Measurements from ENCODE around the gene KPNB1.

The KPNB1 gene

DNA sequence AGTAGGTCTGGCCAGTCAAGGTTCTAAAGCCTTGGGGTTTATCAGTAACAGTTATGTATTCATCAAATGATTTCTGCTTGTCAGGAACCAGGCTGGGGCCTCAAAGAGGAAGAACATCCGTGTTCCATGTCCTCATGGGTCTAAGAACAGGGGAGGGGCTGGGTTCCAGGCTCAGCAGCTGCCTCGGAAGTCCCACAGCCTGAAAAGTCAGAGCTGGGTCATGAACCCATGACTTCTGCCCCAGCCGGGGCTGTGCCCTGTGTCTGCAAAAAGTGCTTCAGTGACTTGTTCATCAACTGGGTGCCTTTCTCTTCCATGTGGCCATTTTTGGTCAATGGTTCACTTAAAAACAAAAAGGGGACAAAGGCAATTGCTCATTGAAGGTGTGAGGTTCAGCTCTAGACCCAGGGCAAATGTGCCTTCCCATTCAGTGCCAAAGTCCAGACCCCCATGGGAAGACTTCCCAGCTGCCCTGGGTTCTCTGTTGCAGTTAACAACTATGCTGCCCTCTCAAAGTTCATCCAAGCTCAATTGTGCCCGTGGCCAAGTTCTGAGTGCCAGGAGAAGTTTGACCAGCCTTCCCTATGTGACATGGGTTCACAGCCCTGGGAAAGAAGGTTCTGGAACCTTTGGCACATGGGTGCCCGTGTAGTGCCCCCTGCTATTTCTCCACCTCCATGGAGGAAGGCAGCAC is 62.8 kb downstream of the KPNB1 start:
- Histone ChIP-seq H3K9ac (ENCODE audit: low read depth in 1 of 2, low read length in 2 of 2) (no peak overlapping the region), H3K27me3 (ENCODE audit: control insufficient read depth in 1 of 2, insufficient read depth in 2 of 2, low read length in 2 of 2) (peaks cover 0 to 8% of the 10 kb centered on the region in 2 donors), H3K9me3 (ENCODE audit: control insufficient read depth in 1 of 2, low read length in 2 of 2) (no peaks in the 10 kb centered on the region), H3K36me3 (ENCODE audit: control insufficient read depth in 1 of 2, insufficient read depth in 2 of 2, low read length in 2 of 2) (no peaks in the 10 kb centered on the region), H3K27ac (ENCODE audit: low read depth, low read length) (no peak overlapping the region), H3K4me1 (ENCODE audit: control insufficient read depth in 1 of 2, insufficient read depth in 2 of 2, low read length in 2 of 2) (peaks cover 6% of the 10 kb centered on the region in 2 donors), H3K4me3 (ENCODE audit: low read depth in 1 of 2, low read length in 2 of 2) (no peak overlapping the region)

DNA sequence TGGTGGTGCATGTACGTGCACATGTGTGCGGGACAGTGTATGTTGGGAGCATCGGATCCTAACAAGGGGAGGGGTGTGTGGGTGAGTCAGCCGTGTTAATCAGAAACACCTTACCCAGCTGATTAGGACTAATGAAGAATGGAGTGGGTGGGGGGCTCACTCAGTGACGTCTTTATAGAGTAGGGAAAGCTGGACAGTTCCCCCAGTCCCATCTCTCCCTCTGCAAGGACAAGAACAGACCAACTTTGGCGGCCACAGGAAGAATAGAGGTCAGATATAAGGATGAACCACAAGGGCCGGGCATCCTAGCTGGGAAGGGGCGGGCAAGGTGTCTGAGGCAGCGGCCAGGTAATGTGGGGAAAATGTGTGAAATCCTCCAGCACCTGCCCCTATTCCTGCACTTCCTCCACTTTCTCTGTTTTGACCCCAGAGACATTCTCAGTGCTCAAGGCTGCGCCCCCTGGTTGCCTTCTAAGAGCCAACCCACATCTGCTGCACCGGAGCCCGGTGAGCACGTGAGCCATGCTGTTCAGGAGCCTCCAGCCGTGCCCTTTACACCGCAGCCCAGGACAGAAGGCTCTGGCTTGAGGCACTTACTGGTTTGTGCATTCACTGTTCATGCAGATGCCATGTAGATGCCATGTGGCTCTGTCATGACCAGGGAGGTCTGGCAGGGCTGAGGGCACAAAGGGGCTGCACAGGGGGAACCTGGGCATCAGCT is 64.4 kb downstream of the KPNB1 start:
- no peaks in the 10 kb centered on the region for H3K9me3 ChIP-seq (ENCODE audit: control insufficient read depth in 1 of 2, low read length in 2 of 2)
- peaks cover 0 to 2% of the 10 kb centered on the region in 2 donors for H3K4me1 ChIP-seq (ENCODE audit: control insufficient read depth in 1 of 2, insufficient read depth in 2 of 2, low read length in 2 of 2)
- H3K9ac ChIP-seq (ENCODE audit: low read depth in 1 of 2, low read length in 2 of 2), result no peak overlapping the region
- H3K27ac ChIP-seq (ENCODE audit: low read depth, low read length), result no peak overlapping the region
- H3K36me3 ChIP-seq (ENCODE audit: control insufficient read depth in 1 of 2, insufficient read depth in 2 of 2, low read length in 2 of 2), result no peaks in the 10 kb centered on the region
- peaks cover 11 to 17% of the 10 kb centered on the region in 2 donors for H3K27me3 ChIP-seq (ENCODE audit: control insufficient read depth in 1 of 2, insufficient read depth in 2 of 2, low read length in 2 of 2)
- no peak overlapping the region for H3K4me3 ChIP-seq (ENCODE audit: low read depth in 1 of 2, low read length in 2 of 2)

DNA sequence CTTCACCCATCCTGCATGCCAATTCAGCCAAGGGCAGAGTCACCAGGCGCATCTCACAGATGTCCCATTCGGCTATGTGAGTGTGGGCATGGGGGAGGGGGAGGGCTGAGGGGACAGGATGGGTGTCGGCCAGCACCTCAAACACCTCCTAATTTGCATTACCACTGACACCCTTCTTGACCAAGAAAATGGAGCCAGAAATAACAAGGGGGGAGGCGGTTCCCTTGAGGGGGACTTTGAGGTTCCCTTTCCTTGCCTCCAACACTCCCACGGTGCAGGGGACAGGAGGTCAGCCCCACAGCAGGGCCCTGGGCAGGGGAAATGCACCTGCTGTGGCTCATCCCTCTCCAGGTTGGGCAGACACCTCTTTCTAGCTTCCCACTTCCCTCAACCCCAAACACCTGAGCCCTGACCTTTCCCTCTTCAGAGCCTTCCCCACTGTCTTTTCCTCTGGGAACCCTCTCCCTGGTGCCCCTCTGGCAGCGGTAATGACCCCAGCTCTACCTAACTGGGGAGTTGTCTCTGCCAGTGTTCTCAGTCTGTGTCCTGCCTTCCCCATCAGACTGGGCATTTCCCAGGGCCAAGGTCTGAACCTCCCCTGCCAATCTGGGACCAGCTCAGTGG is 65.2 kb downstream of the KPNB1 start:
- peaks cover 0 to 10% of the 10 kb centered on the region in 2 donors for H3K4me1 ChIP-seq (ENCODE audit: control insufficient read depth in 1 of 2, insufficient read depth in 2 of 2, low read length in 2 of 2)
- H3K4me3 ChIP-seq (ENCODE audit: low read depth in 1 of 2, low read length in 2 of 2), result no peak overlapping the region
- no peaks in the 10 kb centered on the region for H3K36me3 ChIP-seq (ENCODE audit: control insufficient read depth in 1 of 2, insufficient read depth in 2 of 2, low read length in 2 of 2)
- H3K27me3 ChIP-seq (ENCODE audit: control insufficient read depth in 1 of 2, insufficient read depth in 2 of 2, low read length in 2 of 2), result peaks cover 18 to 24% of the 10 kb centered on the region in 2 donors
- no peaks in the 10 kb centered on the region for H3K9me3 ChIP-seq (ENCODE audit: control insufficient read depth in 1 of 2, low read length in 2 of 2)
- no peak overlapping the region for H3K9ac ChIP-seq (ENCODE audit: low read depth in 1 of 2, low read length in 2 of 2)
- no peak overlapping the region for H3K27ac ChIP-seq (ENCODE audit: low read depth, low read length)

DNA sequence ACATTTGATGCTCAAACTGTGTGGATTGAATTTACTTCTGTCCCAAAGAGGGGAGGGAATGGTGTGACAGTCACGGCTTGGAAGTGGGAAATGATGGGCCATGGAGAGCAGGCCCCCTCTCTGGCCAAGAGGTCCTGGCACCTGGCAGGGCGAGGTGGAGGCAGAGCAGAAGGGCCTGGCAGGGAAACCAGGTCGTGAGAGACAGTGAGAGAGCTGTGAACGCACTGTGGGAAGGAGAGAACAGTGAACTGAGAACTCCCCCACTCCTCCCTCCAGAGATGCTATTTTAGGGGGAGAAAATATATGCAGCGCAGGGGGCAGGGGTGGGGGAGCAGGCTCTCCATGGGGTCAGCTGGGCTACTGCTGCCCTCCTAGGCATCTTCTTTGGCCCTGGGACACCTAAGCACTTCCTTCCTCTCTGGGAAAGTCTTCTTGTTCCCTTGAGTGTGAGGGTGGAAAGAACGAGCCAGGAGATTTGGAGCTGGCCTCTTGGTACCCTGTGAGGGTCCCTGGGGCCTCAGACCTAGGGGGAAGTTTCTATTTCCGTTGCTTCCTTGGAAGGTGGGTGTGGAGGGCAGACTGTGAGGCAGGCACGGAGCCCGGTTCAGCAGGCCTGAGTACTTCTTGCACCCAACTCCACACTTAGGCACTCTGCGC is 66.1 kb downstream of the KPNB1 start:
- Histone ChIP-seq H3K4me1 (ENCODE audit: control insufficient read depth in 1 of 2, insufficient read depth in 2 of 2, low read length in 2 of 2) (peaks cover under 1 to 10% of the 10 kb centered on the region in 2 donors), H3K9ac (ENCODE audit: low read depth in 1 of 2, low read length in 2 of 2) (no peak overlapping the region), H3K27ac (ENCODE audit: low read depth, low read length) (no peak overlapping the region), H3K27me3 (ENCODE audit: control insufficient read depth in 1 of 2, insufficient read depth in 2 of 2, low read length in 2 of 2) (peaks cover 27 to 33% of the 10 kb centered on the region in 2 donors), H3K9me3 (ENCODE audit: control insufficient read depth in 1 of 2, low read length in 2 of 2) (no peaks in the 10 kb centered on the region), H3K4me3 (ENCODE audit: low read depth in 1 of 2, low read length in 2 of 2) (no peak overlapping the region), H3K36me3 (ENCODE audit: control insufficient read depth in 1 of 2, insufficient read depth in 2 of 2, low read length in 2 of 2) (no peaks in the 10 kb centered on the region)

DNA sequence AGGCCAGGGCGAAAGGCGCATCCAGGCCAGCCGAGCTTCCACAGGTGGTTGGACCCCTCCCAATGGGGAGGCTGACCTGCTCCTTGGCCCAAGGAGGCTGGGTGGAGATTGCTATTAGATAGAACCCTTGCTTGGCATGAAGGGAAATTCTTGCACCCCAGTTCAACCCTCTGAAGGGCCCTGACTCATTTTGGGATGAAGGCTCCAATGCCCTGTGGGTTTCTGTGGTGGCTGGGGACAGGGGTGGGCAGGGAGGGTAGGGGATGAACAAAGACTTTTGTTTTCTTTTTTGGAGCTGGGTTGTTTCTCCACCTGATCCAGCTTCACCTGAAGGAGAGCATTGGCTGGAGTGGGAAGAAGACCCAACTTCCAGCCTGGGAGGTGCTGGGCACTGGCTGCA is 66.7 kb downstream of the KPNB1 start:
- H3K4me3 ChIP-seq (ENCODE audit: low read depth in 1 of 2, low read length in 2 of 2), result no peak overlapping the region
- H3K9me3 ChIP-seq (ENCODE audit: control insufficient read depth in 1 of 2, low read length in 2 of 2), result no peaks in the 10 kb centered on the region
- no peaks in the 10 kb centered on the region for H3K36me3 ChIP-seq (ENCODE audit: control insufficient read depth in 1 of 2, insufficient read depth in 2 of 2, low read length in 2 of 2)
- no peak overlapping the region for H3K27ac ChIP-seq (ENCODE audit: low read depth, low read length)
- H3K4me1 ChIP-seq (ENCODE audit: control insufficient read depth in 1 of 2, insufficient read depth in 2 of 2, low read length in 2 of 2), result peaks cover 7 to 10% of the 10 kb centered on the region in 2 donors
- peaks cover 32 to 39% of the 10 kb centered on the region in 2 donors for H3K27me3 ChIP-seq (ENCODE audit: control insufficient read depth in 1 of 2, insufficient read depth in 2 of 2, low read length in 2 of 2)
- H3K9ac ChIP-seq (ENCODE audit: low read depth in 1 of 2, low read length in 2 of 2), result no peak overlapping the region

DNA sequence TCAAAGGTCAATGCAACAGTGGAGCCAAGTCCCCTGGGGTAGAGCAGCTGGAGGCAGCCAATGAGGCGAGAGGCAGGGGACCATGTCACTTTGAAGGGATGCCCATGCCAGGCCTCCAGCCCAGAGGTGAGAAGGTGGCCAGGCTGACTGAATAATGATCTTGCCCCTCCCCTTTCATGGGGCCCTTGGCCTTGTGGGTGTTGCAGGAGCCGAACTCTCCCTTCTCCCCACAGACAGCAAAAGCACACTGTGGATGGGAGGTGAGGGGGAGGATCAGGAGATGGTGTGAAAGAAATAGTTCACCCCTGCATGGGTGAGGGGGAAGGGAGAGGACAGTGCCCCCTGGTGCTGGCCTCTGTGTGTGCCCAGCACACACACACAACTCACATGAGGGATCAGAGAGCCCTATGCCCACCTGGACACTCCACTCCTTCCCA is 67.6 kb downstream of the KPNB1 start:
- H3K4me3 ChIP-seq (ENCODE audit: low read depth in 1 of 2, low read length in 2 of 2), result no peak overlapping the region
- H3K27me3 ChIP-seq (ENCODE audit: control insufficient read depth in 1 of 2, insufficient read depth in 2 of 2, low read length in 2 of 2), result peaks cover 40 to 48% of the 10 kb centered on the region in 2 donors
- H3K36me3 ChIP-seq (ENCODE audit: control insufficient read depth in 1 of 2, insufficient read depth in 2 of 2, low read length in 2 of 2), result no peaks in the 10 kb centered on the region
- H3K4me1 ChIP-seq (ENCODE audit: control insufficient read depth in 1 of 2, insufficient read depth in 2 of 2, low read length in 2 of 2), result peaks cover 7 to 10% of the 10 kb centered on the region in 2 donors
- no peak overlapping the region for H3K9ac ChIP-seq (ENCODE audit: low read depth in 1 of 2, low read length in 2 of 2)
- no peaks in the 10 kb centered on the region for H3K9me3 ChIP-seq (ENCODE audit: control insufficient read depth in 1 of 2, low read length in 2 of 2)
- H3K27ac ChIP-seq (ENCODE audit: low read depth, low read length), result no peak overlapping the region

DNA sequence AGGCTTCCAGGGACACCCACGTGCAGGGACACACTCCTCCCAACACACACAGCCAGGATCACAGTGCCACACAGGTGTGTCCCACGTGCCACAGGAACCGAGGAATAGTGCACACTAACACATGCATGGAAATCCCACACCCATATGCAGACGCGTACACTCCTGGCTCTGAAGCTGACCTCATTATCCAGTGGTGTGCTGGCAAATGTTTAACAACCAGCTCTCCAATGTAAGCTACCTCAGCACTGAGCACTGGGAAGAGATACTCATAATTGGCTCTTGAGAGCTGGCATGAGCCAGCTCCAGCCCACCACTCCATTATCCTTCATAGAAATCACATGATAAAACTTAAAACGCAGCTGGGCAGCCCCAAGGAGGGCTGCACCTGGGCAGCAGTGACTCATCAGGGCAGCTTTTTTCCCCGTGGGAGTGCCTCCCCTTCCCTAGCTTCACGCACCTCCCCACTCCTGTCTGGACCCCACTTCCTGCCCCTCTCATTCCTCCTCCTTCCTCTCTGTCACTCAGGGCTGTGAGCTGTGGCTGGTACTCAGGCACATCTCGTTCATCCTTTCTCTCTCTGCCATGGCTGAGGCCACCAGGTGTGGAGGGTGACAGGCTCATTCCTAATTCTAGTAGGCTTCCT is 68.4 kb downstream of the KPNB1 start:
- Histone ChIP-seq H3K9ac (ENCODE audit: low read depth in 1 of 2, low read length in 2 of 2) (no peak overlapping the region), H3K4me3 (ENCODE audit: low read depth in 1 of 2, low read length in 2 of 2) (no peak overlapping the region), H3K4me1 (ENCODE audit: control insufficient read depth in 1 of 2, insufficient read depth in 2 of 2, low read length in 2 of 2) (peaks cover 7 to 10% of the 10 kb centered on the region in 2 donors), H3K27me3 (ENCODE audit: control insufficient read depth in 1 of 2, insufficient read depth in 2 of 2, low read length in 2 of 2) (peaks cover 41 to 51% of the 10 kb centered on the region in 2 donors), H3K27ac (ENCODE audit: low read depth, low read length) (no peak overlapping the region), H3K9me3 (ENCODE audit: control insufficient read depth in 1 of 2, low read length in 2 of 2) (no peaks in the 10 kb centered on the region), H3K36me3 (ENCODE audit: control insufficient read depth in 1 of 2, insufficient read depth in 2 of 2, low read length in 2 of 2) (no peaks in the 10 kb centered on the region)

DNA sequence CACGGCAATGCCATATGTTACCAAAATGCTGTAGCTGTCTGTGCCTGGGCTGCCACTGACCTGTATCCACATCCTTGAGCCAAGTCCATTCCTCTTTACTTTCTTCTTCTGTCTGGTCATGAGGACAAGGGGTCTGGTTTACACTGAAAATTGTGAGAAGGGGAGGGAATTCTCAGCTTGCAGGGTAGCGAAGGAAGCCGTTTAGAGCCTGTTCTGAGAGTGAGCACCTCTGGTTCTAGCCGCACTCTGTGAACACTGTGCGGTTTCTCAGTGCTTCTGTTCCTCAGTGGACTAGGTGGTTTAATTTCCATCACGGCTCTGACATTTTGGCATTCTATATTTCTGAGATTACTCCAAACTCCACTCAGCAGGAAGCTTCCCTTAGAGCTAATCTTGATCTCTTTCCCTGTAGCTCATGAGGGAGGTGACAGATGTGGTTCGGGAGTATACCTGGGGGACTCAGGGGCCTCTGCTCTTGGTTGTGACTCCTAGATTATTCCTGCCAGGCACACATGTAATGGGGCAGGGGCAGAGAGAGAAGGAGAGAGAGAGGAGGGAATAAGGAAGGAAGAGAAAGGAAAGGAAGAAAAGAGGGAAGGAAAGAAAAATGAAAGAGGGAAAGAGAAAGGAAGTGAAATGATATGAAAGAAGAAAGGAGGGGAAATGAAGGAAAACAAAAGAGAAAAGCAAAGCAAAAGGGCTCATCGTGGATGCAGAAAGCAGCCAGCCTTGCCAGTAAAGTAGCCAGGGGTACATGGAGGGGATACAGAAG is 69.1 kb downstream of the KPNB1 start:
- Histone ChIP-seq H3K4me1 (ENCODE audit: control insufficient read depth in 1 of 2, insufficient read depth in 2 of 2, low read length in 2 of 2) (peaks cover 7 to 10% of the 10 kb centered on the region in 2 donors), H3K9ac (ENCODE audit: low read depth in 1 of 2, low read length in 2 of 2) (no peak overlapping the region), H3K4me3 (ENCODE audit: low read depth in 1 of 2, low read length in 2 of 2) (no peak overlapping the region), H3K9me3 (ENCODE audit: control insufficient read depth in 1 of 2, low read length in 2 of 2) (no peaks in the 10 kb centered on the region), H3K36me3 (ENCODE audit: control insufficient read depth in 1 of 2, insufficient read depth in 2 of 2, low read length in 2 of 2) (no peaks in the 10 kb centered on the region), H3K27ac (ENCODE audit: low read depth, low read length) (no peak overlapping the region), H3K27me3 (ENCODE audit: control insufficient read depth in 1 of 2, insufficient read depth in 2 of 2, low read length in 2 of 2) (peaks cover 41 to 45% of the 10 kb centered on the region in 2 donors)

DNA sequence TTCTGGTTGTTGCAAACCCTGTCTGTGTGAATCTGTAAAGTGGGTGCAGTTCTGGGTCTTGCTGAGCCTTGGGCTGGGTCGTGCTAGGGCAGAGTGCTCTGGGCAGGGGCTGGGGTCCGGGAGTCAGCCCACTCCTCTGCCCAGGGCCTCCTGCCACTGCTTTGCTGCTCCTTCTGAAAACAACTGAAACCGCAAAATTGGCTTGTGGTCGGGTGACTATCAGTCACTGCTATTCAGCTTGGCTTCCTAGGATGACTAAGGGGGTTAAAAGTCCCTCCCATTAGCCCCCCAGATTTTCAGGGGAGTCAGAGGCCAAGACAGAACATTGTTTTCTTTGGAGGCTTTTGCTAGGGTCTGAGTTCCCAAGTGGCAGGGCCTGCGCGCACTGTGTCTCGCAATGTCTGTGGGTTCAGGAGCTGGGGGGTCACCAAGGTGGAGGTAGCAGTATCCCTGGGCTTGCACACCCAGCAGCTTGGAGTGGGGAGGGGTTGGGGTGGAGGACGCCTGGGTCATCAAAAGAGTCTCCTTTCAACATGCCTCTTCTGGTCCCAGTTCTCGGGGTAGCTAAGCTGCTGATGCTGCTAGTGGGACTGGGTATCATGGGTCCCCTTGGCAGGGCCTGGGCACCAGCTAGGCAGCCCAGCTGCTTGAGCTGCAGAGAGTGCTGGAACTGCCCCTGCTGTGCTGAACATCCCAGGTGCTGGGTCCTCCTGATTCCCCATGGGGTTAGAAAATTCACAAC is 69.9 kb downstream of the KPNB1 start:
- H3K4me3 ChIP-seq (ENCODE audit: low read depth in 1 of 2, low read length in 2 of 2), result no peak overlapping the region

More for the DNA sequence above, 69.9 kb downstream of the KPNB1 start:
- peaks cover 44 to 50% of the 10 kb centered on the region in 2 donors for H3K27me3 ChIP-seq (ENCODE audit: control insufficient read depth in 1 of 2, insufficient read depth in 2 of 2, low read length in 2 of 2)
- H3K4me1 ChIP-seq (ENCODE audit: control insufficient read depth in 1 of 2, insufficient read depth in 2 of 2, low read length in 2 of 2), result peaks cover 7 to 10% of the 10 kb centered on the region in 2 donors
- no peaks in the 10 kb centered on the region for H3K9me3 ChIP-seq (ENCODE audit: control insufficient read depth in 1 of 2, low read length in 2 of 2)
- no peaks in the 10 kb centered on the region for H3K36me3 ChIP-seq (ENCODE audit: control insufficient read depth in 1 of 2, insufficient read depth in 2 of 2, low read length in 2 of 2)
- no peak overlapping the region for H3K27ac ChIP-seq (ENCODE audit: low read depth, low read length)
- no peak overlapping the region for H3K9ac ChIP-seq (ENCODE audit: low read depth in 1 of 2, low read length in 2 of 2)
